WTC11 (cell line): ENCODE results near the gene KLHL33. TPM values are rescaled to one million over a fixed set of nuclear protein-coding genes. Genes with fewer than 3 reads are reported as not detected.
A peak's percentile ranks its signal among the peaks of the same experiment; 100 is the strongest.

Source experiments
- AFF4 ChIP-seq: sonication (generic); formaldehyde crosslinking; IDR thresholded peaks from 2 replicates; pipeline ENCODE4 v1.8.1; 2023; ENCODE audit warnings: mild to moderate bottlenecking, missing genetic modification reagents, borderline replicate concordance
- AR ChIP-seq: fragments of 250-450 bp; sonication (Bioruptor Pico); IDR thresholded peaks from 2 replicates; pipeline ENCODE4 v1.9.0; 2021; ENCODE audit warnings: mild to moderate bottlenecking
- CBFB ChIP-seq: sonication (generic); formaldehyde crosslinking; IDR thresholded peaks from 2 replicates; pipeline ENCODE4 v1.8.1; 2022; ENCODE audit warnings: mild to moderate bottlenecking, low read depth, missing genetic modification reagents
- E2F1 ChIP-seq: sonication (generic); formaldehyde crosslinking; IDR thresholded peaks from 2 replicates; pipeline ENCODE4 v1.8.0; 2022; ENCODE audit warnings: mild to moderate bottlenecking, missing genetic modification reagents
- E2F5 ChIP-seq: sonication (generic); formaldehyde crosslinking; IDR thresholded peaks from 2 replicates; pipeline ENCODE4 v1.8.1; 2022; ENCODE audit warnings: mild to moderate bottlenecking, moderate library complexity, missing genetic modification reagents
- ELF4 ChIP-seq: sonication (generic); formaldehyde crosslinking; IDR thresholded peaks from 2 replicates; pipeline ENCODE4 v1.8.1; 2022; ENCODE audit warnings: low read depth, mild to moderate bottlenecking, moderate library complexity, missing genetic modification reagents
- EMX1 ChIP-seq: fragments of 250-450 bp; sonication (Bioruptor Pico); IDR thresholded peaks from 2 replicates; pipeline ENCODE4 v1.8.0; 2021; ENCODE audit warnings: mild to moderate bottlenecking
- ERG ChIP-seq: fragments of 250-450 bp; sonication (Bioruptor Pico); IDR thresholded peaks from 2 replicates; pipeline ENCODE4 v1.8.0; 2021; ENCODE audit warnings: mild to moderate bottlenecking
- FOXP1 ChIP-seq: sonication (generic); formaldehyde crosslinking; IDR thresholded peaks from 2 replicates; pipeline ENCODE4 v1.8.0; 2022; ENCODE audit warnings: missing genetic modification reagents, mild to moderate bottlenecking, moderate library complexity, borderline replicate concordance
- NR1H2 ChIP-seq: sonication (generic); formaldehyde crosslinking; IDR thresholded peaks from 2 replicates; pipeline ENCODE4 v1.9.0; 2021; ENCODE audit warnings: mild to moderate bottlenecking, moderate library complexity, missing genetic modification reagents
- PRDM15 ChIP-seq: sonication (generic); formaldehyde crosslinking; IDR thresholded peaks from 2 replicates; pipeline ENCODE4 v1.8.0; 2022; ENCODE audit warnings: missing genetic modification reagents
- SOX15 ChIP-seq: fragments of 250-450 bp; sonication (Bioruptor Pico); IDR thresholded peaks from 2 replicates; pipeline ENCODE4 v1.9.0; 2021; ENCODE audit warnings: mild to moderate bottlenecking
- STAT6 ChIP-seq: sonication (generic); formaldehyde crosslinking; conservative IDR thresholded peaks from 2 replicates; pipeline ENCODE4 v1.8.1; 2023; ENCODE audit warnings: mild to moderate bottlenecking, low read depth, missing genetic modification reagents, moderate library complexity
- USF1 ChIP-seq: sonication (generic); formaldehyde crosslinking; IDR thresholded peaks from 2 replicates; pipeline ENCODE4 v1.8.0; 2022; ENCODE audit warnings: mild to moderate bottlenecking, missing genetic modification reagents
- ZBTB21 ChIP-seq: sonication (generic); formaldehyde crosslinking; IDR thresholded peaks from 2 replicates; pipeline ENCODE4 v1.8.1; 2023; ENCODE audit warnings: mild to moderate bottlenecking, missing genetic modification reagents, borderline replicate concordance
- ZNF512 ChIP-seq: sonication (generic); formaldehyde crosslinking; IDR thresholded peaks from 2 replicates; pipeline ENCODE4 v1.8.1; 2022; ENCODE audit warnings: missing genetic modification reagents, borderline replicate concordance
- total RNA-seq: library from RNA; stranded (reverse); gene quantifications from 3 replicates; pipeline ENCODE4 v1.2.3, GENCODE V29; 2021

KLHL33 gene
- total RNA-seq, 1 experiment from 2014 or later, result 0.17 TPM

- TF ChIP-seq ZNF512 (CRISPR knock-in tag) (no peak), FOXP1 (CRISPR knock-in tag) (peak; percentile 15; the same call in 1 of the 2 replicates), AFF4 (CRISPR knock-in tag) (no peak), AR (CRISPR knock-in tag) (no peak), ELF4 (CRISPR knock-in tag) (no peak), E2F5 (CRISPR knock-in tag) (no peak; the same call in 1 of the 2 replicates), STAT6 (CRISPR knock-in tag) (no peak), PRDM15 (CRISPR knock-in tag) (no peak), USF1 (CRISPR knock-in tag) (peak; percentile 100), ERG (CRISPR knock-in tag) (no peak), NR1H2 (no peak), EMX1 (CRISPR knock-in tag) (no peak), E2F1 (CRISPR knock-in tag) (no peak), SOX15 (CRISPR knock-in tag) (no peak), ZBTB21 (CRISPR knock-in tag) (0 out of 2 replicates have a peak, but pooled peaks have one; percentile 18), CBFB (CRISPR knock-in tag) (no peak)
Observed at GRCh38 chr14:20461225-20462141, 25.5 kb upstream of the KLHL33 start, which contains the start of gene PIP4P1 (continued).
